ENCODE results near the gene CCNL2.

CCNL2 gene

GRCh38 chr1:1427106-1427819 lies 28.1 kb upstream of the CCNL2 start:
- no peaks in the 10 kb centered on the region for H3K36me3 Mint-ChIP-seq
- no peak overlapping the region for H3K4me3 Mint-ChIP-seq
- no peaks in the 10 kb centered on the region for H3K9me3 Mint-ChIP-seq (ENCODE audit: low read depth)
- H3K27ac Mint-ChIP-seq, result no peak overlapping the region
- peaks cover 3% of the 10 kb centered on the region for H3K27me3 Mint-ChIP-seq
- peaks cover 3% of the 10 kb centered on the region for H3K4me1 Mint-ChIP-seq (ENCODE audit: low read depth)

GRCh38 chr1:1426496-1427105 lies 27.5 kb upstream of the CCNL2 start:
- H3K27me3 Mint-ChIP-seq, result peaks cover 3% of the 10 kb centered on the region
- H3K27ac Mint-ChIP-seq, result no peak overlapping the region
- H3K9me3 Mint-ChIP-seq (ENCODE audit: low read depth), result no peaks in the 10 kb centered on the region
- H3K36me3 Mint-ChIP-seq, result no peaks in the 10 kb centered on the region
- H3K4me1 Mint-ChIP-seq (ENCODE audit: low read depth), result peaks cover 3% of the 10 kb centered on the region
- peak overlapping the region; percentile 32 for H3K4me3 Mint-ChIP-seq

- Mint-ChIP-seq H3K9me3 (ENCODE audit: low read depth) (no peaks in the 10 kb centered on the region), H3K27ac (no peak overlapping the region), H3K4me3 (peak overlapping the region; percentile 32), H3K4me1 (ENCODE audit: low read depth) (peaks cover 3% of the 10 kb centered on the region), H3K27me3 (peaks cover 3% of the 10 kb centered on the region), H3K36me3 (no peaks in the 10 kb centered on the region)
Observed at GRCh38 chr1:1425753-1426495, 26.8 kb upstream of the CCNL2 start.

GRCh38 chr1:1425426-1425752 lies 26.3 kb upstream of the CCNL2 start:
- no peak overlapping the region for H3K27ac Mint-ChIP-seq
- H3K4me3 Mint-ChIP-seq, result no peak overlapping the region
- no peaks in the 10 kb centered on the region for H3K9me3 Mint-ChIP-seq (ENCODE audit: low read depth)
- H3K4me1 Mint-ChIP-seq (ENCODE audit: low read depth), result peaks cover 3% of the 10 kb centered on the region
- H3K27me3 Mint-ChIP-seq, result peaks cover 3% of the 10 kb centered on the region
- H3K36me3 Mint-ChIP-seq, result no peaks in the 10 kb centered on the region

GRCh38 chr1:1424707-1425106 lies 25.6 kb upstream of the CCNL2 start:
- H3K4me1 Mint-ChIP-seq (ENCODE audit: low read depth), result peaks cover 3% of the 10 kb centered on the region
- no peaks in the 10 kb centered on the region for H3K9me3 Mint-ChIP-seq (ENCODE audit: low read depth)
- H3K4me3 Mint-ChIP-seq, result no peak overlapping the region
- peaks cover 3% of the 10 kb centered on the region for H3K27me3 Mint-ChIP-seq
- no peak overlapping the region for H3K27ac Mint-ChIP-seq
- no peaks in the 10 kb centered on the region for H3K36me3 Mint-ChIP-seq

GRCh38 chr1:1423245-1423597 lies 24.1 kb upstream of the CCNL2 start:
- no peak overlapping the region for H3K4me3 Mint-ChIP-seq
- H3K4me1 Mint-ChIP-seq (ENCODE audit: low read depth), result peaks cover 2% of the 10 kb centered on the region
- H3K36me3 Mint-ChIP-seq, result no peaks in the 10 kb centered on the region
- no peaks in the 10 kb centered on the region for H3K27me3 Mint-ChIP-seq
- H3K9me3 Mint-ChIP-seq (ENCODE audit: low read depth), result no peaks in the 10 kb centered on the region
- no peak overlapping the region for H3K27ac Mint-ChIP-seq

- Mint-ChIP-seq H3K9me3 (ENCODE audit: low read depth) (no peaks in the 10 kb centered on the region), H3K27ac (no peak overlapping the region), H3K4me1 (ENCODE audit: low read depth) (peaks cover 2% of the 10 kb centered on the region), H3K4me3 (no peak overlapping the region), H3K27me3 (no peaks in the 10 kb centered on the region), H3K36me3 (no peaks in the 10 kb centered on the region)
Observed at GRCh38 chr1:1422465-1423244, 23.5 kb upstream of the CCNL2 start.

GRCh38 chr1:1421907-1422464 lies 22.9 kb upstream of the CCNL2 start:
- Mint-ChIP-seq H3K27me3 (no peaks in the 10 kb centered on the region), H3K4me1 (ENCODE audit: low read depth) (peaks cover 2% of the 10 kb centered on the region), H3K36me3 (no peaks in the 10 kb centered on the region), H3K9me3 (ENCODE audit: low read depth) (no peaks in the 10 kb centered on the region), H3K27ac (no peak overlapping the region), H3K4me3 (no peak overlapping the region)

- Mint-ChIP-seq H3K27me3 (no peaks in the 10 kb centered on the region), H3K4me3 (peak within 1 kb of the TSS; percentile 23), H3K4me1 (ENCODE audit: low read depth) (peaks cover 2% of the 10 kb centered on the region), H3K9me3 (ENCODE audit: low read depth) (no peaks in the 10 kb centered on the region), H3K27ac (no peak within 1 kb of the TSS), H3K36me3 (no peaks in the 10 kb centered on the region)
Observed at GRCh38 chr1:1421147-1421906, 22.2 kb upstream of the CCNL2 start, which contains the start of gene ANKRD65. Gene ANKRD65 (minus strand): TSS chr1:1421276. CDS start chr1:1421005, 271 bp downstream.

- H3K36me3 Mint-ChIP-seq, result no peaks in the 10 kb centered on the region
- H3K9me3 Mint-ChIP-seq (ENCODE audit: low read depth), result no peaks in the 10 kb centered on the region
- H3K4me1 Mint-ChIP-seq (ENCODE audit: low read depth), result peaks cover 2% of the 10 kb centered on the region
- no peak overlapping the region for H3K27ac Mint-ChIP-seq
- H3K4me3 Mint-ChIP-seq, result peak overlapping the region; percentile 3
- no peaks in the 10 kb centered on the region for H3K27me3 Mint-ChIP-seq
Observed at GRCh38 chr1:1420654-1421141, 21.6 kb upstream of the CCNL2 start.

GRCh38 chr1:1419813-1420653 lies 20.9 kb upstream of the CCNL2 start:
- H3K4me1 Mint-ChIP-seq (ENCODE audit: low read depth), result peaks cover 2% of the 10 kb centered on the region
- H3K27ac Mint-ChIP-seq, result no peak overlapping the region
- H3K27me3 Mint-ChIP-seq, result no peaks in the 10 kb centered on the region
- H3K36me3 Mint-ChIP-seq, result no peaks in the 10 kb centered on the region
- H3K9me3 Mint-ChIP-seq (ENCODE audit: low read depth), result no peaks in the 10 kb centered on the region
- H3K4me3 Mint-ChIP-seq, result no peak overlapping the region

- Mint-ChIP-seq H3K4me1 (ENCODE audit: low read depth) (peaks cover 2% of the 10 kb centered on the region), H3K9me3 (ENCODE audit: low read depth) (no peaks in the 10 kb centered on the region), H3K27me3 (no peaks in the 10 kb centered on the region), H3K36me3 (no peaks in the 10 kb centered on the region), H3K4me3 (no peak overlapping the region), H3K27ac (no peak overlapping the region)
Observed at GRCh38 chr1:1419363-1419812, 20.3 kb upstream of the CCNL2 start.

All from activated naive CD8-positive, alpha-beta T cell (primary cell).